NOMO-1 (cell line): Measurements from ENCODE around the gene BMAL1.

Source experiments
- DNase-seq, 2 experiments: peaks; one replicate each; lab custom pipeline; 2025; ENCODE audit not compliant: unreplicated experiment in 2 of 2; lab: John Stamatoyannopoulos, UW

BMAL1 gene

DNA sequence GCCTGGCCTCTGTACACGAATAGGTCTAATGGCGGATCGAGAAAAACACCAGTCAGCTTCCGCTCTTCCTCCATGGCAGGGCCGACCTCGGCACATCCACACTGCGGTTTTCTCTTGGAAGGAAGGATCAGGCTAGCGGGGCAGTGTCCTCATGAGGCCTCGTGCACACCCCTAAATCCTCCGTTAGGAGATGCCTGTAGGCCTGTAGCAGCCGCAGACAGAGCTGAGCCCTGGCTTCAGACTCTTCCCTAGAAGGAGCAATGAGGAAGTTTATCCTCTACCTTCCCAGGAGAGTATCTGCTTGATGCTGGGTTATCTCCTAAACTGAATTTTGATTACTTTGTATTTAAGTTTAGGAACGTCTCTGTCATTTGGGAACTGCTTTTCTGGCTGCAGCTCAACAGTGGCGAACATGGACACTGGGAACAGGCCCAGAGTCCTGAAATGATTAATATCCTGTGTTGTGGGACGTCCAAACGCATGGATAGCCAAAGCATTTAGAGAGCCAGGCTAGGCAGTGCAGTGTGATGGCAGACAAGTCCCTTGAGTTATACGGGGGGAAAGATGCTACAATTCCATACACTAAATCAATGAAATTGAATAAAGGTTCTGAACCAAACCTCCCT is 16.5 kb upstream of the BMAL1 start:
- DNase-seq: no peak

- DNase-seq: no peak
Observed at GRCh38 chr11:13261591-13262061, 16.0 kb upstream of the BMAL1 start.

- no peak for DNase-seq
Observed at GRCh38 chr11:13262096-13262495, 15.5 kb upstream of the BMAL1 start.

- DNase-seq: no peak
Observed at GRCh38 chr11:13268791-13269190, 8.8 kb upstream of the BMAL1 start.

- no peak for DNase-seq
Observed at GRCh38 chr11:13269775-13270174, 7.8 kb upstream of the BMAL1 start.

DNA sequence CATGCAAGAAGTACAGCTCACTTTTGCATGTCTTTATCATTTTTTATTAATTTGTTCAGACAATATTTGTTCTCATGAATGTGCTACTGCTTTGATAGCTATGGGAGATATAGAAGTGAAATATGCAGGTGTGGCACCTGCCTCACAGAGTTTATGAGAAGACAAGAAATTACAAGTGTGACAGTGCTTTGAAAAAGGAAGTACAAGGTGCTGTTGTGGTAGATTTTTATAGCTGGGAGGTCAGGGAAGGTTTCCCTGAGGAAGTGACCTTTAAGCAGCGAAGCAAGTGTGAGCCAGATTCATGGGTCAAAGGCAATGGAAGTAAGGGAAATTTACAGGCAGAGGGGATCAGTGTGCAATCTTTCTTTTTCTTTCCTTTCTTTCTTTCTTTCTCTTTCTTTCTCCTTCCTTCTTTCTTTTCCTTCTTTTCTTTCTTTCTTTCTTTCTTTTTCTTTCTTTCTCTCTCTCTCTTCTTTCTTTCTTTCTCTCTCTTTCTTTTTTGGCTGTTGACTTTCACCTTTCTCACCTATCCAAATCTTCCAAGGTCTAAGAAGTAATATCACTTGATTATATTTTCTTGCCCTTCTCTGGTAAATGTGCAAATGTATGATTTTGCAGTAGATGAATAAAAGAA is 6.4 kb upstream of the BMAL1 start:
- DNase-seq: peak in 1 of 2 experiments; percentile 4

- peak in 1 of 2 experiments; percentile 5 for DNase-seq
Observed at GRCh38 chr11:13276454-13276831, 1.1 kb upstream of the BMAL1 start.

- peak; percentile 94 to 97 for DNase-seq
Observed at GRCh38 chr11:13276832-13277767, 490 bp upstream of the BMAL1 start.

GRCh38 chr11:13278609-13279486 is 1.3 kb downstream of the BMAL1 start:
- peak in 1 of 2 experiments; percentile 1 for DNase-seq

GRCh38 chr11:13279487-13279834 is 1.9 kb downstream of the BMAL1 start:
- no peak for DNase-seq

DNA sequence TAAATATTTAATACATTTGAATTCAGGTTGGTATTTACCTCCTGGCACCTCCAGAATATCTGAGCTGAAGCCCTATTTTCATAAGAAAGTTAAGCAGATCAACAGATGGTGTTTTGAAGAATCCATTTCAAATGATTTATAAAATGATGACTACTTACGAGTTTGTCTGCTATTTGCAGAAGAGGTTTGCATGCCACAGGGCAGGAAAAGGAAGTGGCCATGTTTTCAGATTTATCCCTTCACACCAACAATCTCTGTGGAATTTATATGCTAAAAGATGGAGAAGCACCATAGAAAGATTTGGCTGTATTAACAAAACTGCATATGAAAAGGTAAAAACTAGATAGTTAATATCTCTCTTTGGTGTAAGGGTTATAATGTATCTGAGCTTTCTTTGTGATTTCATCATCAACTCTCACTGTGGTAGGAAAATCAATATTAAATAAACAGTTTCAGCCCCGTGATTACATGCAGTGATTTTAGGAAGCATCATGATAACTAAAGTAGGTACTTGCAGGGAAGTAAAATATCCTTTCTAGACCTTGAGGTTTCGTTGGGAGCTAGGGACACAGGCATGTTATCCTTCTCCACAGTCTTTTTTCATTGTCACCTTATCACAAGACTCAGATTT is 2.6 kb downstream of the BMAL1 start:
- peak in 1 of 2 experiments; percentile 16 for DNase-seq

GRCh38 chr11:13280777-13281176 is 3.2 kb downstream of the BMAL1 start:
- no peak for DNase-seq

DNA sequence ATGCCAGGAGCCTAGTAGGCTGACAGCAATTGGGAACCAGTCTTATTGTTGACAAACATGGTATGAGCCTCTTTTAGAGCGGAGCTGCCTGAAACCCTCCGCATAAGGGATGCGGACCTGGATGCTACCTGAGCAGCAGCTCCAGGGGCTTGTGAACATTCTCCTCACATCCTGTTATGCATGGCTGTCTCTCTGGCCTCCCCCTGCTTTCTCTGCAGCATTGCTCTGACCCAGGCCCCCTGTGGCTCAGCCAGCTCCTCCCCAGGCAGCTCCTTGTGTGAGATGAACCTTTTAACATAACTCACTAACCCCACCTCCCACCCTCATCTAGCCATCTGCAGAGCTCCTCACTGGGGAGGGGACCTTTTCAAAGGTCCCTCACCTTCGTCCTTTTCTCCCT is 6.0 kb downstream of the BMAL1 start:
- DNase-seq: no peak

DNA sequence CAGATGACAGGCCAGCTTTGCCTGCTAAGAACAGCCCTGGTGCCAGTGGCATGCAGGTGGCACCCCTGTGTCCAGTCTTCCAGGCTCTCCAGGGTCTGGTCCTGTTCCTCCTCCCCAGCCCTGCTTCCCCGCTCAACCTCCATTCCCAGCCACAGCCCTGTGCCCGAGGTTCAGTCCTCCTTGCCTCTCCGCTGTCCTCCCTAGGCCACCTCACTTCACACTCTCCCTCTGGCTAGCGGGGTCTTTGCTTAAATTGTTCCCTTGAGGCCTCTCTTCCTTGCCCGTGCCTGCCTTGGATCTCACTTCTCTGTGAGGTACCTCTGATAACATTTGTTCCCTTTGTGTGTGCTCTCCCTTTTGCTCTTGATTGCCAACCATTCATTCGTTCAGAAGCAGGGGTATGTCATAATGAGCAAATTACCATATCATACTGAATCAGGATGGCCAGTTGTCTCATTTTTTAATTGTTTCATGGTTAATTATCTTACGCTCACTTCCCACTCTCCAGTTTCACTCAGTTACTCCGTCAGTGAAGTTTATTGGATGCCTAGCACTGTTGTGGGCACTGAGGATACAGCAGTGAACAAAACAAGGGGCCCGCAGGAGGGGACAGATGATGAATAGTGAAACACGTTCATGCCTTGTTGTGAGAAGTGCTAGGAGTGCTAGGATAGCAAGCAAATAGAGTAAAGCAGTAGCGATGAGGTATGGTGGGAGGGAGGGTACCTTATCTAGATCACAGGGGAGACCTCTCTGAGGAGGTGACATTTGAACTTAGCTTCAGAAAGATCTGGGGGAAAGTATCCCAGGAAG is 7.4 kb downstream of the BMAL1 start:
- no peak for DNase-seq

DNA sequence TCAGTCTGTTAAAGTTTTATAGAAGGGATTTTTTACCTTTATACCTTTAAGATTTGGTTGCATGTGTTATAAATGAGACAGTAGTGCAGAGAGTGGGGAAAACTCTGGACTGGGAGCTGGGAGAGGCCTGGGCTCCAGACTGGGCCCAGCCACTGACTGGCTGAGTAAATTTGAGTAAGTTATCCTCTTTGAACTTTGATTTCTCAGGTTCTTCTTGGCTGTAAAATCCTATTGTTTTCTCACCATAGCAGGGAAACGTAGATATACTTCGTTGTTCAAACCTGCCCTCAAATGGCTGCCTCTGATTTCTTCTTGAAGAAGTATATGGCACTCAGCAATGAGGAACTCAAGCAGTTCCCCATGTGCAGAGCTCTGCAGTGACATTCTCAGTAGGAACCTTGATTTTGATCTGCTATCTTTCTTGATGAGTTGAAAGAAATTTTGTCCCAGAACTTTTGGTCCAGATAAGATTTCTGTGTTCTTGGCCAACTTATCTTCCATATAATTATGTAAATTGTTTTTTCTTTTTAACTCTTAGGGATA is 8.8 kb downstream of the BMAL1 start:
- peak in 1 of 2 experiments; percentile 7 for DNase-seq

DNA sequence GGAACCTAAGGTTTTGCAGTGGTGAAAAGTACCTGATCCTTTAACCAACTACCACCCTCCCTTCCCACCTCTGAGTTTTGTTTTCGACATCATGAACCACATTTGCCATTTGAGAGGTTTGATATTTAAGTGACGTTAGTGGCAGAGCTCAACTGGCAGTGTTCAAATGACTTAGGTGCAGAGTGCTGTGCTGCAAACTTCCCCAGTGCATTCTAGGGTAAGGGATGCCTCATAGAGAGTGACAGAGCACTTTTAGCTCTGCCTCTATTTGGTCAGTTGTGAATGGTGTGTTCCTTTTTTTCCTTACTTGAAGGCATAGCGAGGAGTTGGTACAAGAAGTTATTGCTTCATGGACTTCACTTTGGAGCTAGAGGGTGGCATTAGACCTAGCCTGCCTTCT is 9.4 kb downstream of the BMAL1 start:
- DNase-seq: peak in 1 of 2 experiments; percentile 7

GRCh38 chr11:13287681-13288080 is 10.1 kb downstream of the BMAL1 start:
- no peak for DNase-seq

DNA sequence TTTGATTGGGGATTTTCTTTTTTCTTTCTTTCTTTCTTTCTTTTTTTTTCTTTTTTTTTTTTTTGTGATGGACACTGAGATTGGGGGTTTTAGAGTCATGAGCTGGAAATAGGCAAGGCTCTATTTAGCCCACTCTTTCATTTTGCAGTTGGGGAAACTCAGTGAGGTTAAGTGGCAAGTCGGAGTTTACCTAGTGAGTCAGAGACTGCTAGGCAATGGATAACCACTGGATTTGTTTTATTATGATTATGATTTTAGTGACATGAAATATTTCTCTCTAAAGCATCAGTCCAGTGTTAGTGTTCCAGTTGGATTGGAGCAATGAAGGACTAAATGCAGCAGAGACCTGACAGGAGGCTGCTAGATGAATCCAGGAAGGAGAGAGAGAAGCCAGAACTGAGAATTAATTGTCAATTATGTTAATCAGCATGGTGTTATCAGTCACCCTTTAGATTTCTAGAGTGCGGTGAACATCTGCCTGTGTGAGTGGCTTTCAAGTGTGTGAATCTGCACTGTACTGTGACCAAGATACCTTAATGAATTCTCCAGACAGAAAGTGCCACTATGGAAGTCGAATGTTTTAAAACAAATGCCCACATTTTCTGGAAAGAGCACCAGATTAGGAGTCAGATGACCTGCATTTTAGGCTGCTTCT is 10.9 kb downstream of the BMAL1 start:
- no peak for DNase-seq

DNA sequence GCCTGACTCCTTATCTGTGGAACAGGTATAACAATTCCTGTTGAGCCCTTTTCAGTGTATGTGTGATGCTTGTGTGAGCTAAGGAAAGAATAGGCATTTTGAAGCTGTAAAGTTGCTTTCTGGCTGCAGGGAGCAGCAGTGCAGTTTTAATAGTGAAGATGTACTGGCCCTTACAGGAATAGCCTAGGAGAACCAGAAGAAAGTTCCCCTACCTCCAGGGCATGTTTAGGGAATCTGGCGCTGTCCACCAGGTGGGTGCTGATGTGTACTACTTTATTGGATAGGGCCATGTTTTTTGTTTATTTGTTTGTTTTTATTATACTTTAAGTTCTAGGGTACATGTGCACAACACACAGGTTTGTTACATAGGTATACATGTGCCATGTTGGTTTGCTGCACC is 11.5 kb downstream of the BMAL1 start:
- DNase-seq: no peak
